GM21619 (cell line): ENCODE measurements around the gene LRP1B.
"Not testable (repeated sequence)": the region's sequence is repeated elsewhere in the genome, so short reads cannot be mapped to it uniquely, and the experiment has no call there.

ENCODE experiments used
- ATAC-seq: cut with Tn5 transposase; IDR thresholded peaks from one replicate; pipeline ENCODE4 v1.9.1; 2021; ENCODE audit not compliant: unreplicated experiment

The LRP1B gene

GRCh38 chr2:141906678-141907077 lies 224.1 kb downstream of the LRP1B start:
- no peak for ATAC-seq

GRCh38 chr2:141900826-141901225 lies 230.0 kb downstream of the LRP1B start:
- ATAC-seq: no peak

- ATAC-seq: no peak
Observed at GRCh38 chr2:141899740-141900139, 231.1 kb downstream of the LRP1B start.

DNA sequence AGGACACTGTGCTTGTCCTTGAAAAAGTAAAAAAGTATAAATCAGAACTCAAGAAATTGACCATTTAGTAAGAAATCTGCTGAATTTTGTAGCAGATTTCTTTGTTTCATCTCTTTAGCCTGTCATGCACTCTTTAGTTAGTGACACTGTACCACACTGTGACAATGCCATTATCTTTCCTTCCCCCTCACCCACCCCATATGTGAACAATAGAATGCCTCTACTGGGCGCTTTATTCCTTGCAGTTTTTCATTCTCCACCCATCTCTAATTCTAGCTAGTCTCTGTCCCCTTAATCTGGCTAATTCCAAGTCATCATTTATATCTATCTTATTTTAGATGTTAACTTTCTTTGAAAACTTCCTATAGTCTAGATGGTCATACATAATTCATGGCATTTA lies 241.0 kb downstream of the LRP1B start:
- ATAC-seq: no peak

DNA sequence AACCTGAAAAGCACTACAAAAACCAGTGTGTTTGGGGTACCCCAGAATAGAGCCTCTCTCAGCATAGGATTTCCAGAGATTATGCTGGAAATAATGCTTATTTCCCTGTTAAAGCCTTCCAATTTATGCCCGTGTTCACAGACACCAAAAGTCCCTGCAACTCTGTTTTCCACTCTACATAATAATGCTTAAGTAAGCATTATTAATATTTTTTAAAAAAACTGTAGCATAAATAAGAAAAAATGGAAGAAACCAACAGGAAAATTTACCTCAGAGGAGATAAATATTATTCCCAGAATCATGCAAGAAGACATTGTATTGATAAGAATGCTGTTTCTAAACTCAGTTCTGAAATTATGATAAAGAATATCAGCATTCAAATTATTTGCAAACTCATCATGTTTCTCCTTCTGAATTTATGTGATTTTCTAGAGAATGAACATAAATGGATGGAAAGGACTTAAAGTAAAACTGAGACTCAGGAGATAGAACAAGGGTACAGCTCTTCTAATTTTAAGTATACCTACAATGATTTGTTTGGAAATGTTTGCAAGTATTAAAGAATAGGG lies 241.7 kb downstream of the LRP1B start:
- no peak for ATAC-seq

- no peak for ATAC-seq
Observed at GRCh38 chr2:141887363-141887762, 243.5 kb downstream of the LRP1B start.

- ATAC-seq: no peak
Observed at GRCh38 chr2:141878016-141878415, 252.8 kb downstream of the LRP1B start.

GRCh38 chr2:141871913-141872634 lies 258.7 kb downstream of the LRP1B start:
- ATAC-seq: no peak

GRCh38 chr2:141869572-141869971 lies 261.2 kb downstream of the LRP1B start:
- no peak for ATAC-seq

DNA sequence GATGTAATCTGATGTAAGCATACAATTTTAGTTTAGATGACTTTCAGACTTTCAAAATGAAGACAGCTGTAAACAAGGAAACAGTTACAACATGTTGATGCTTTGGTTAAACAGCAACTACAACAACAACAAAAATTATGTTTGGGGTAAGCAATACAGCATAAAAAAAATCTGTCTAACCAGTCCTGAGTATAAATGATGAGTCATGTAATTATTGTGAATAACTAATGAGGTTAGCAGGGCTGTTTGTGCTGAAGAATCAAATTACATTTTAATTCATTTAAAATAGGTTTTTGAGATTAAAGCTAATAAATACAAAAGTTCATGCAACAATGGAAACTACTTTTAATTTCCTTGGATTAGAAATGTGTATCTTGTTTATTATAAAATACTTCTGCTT lies 266.9 kb downstream of the LRP1B start:
- no peak for ATAC-seq

DNA sequence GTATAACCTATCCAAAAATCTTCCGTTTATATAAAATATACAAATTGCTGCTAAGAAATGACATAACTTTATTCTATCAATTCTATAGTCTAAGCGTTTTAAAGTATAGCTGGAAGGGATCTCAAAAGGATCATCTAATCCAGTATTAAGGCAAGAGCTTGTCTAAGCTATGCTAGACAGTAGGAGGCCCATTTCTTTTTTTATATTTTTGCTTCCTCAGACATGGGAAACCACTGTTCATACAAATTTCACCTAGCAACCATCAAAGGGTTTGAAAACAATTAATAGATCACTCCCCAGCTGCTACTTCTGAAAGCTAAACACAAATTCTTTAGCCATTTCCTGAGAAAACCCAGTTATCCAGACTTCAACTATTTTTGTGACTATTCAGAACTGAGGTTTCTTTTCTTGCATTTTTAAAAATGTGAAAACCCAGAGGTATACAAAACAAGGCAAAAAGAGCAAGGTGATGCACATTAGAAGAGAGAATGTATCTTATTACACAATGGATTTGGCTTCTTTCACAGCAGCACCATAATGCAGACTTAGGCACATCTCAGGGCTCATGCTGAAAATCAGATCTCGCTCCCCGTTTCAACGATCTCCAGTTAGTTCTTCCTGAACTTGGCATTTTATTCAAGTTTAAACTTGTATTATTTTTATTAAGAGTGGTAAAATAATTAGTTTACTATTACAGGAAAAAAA lies 274.4 kb downstream of the LRP1B start:
- no peak for ATAC-seq

DNA sequence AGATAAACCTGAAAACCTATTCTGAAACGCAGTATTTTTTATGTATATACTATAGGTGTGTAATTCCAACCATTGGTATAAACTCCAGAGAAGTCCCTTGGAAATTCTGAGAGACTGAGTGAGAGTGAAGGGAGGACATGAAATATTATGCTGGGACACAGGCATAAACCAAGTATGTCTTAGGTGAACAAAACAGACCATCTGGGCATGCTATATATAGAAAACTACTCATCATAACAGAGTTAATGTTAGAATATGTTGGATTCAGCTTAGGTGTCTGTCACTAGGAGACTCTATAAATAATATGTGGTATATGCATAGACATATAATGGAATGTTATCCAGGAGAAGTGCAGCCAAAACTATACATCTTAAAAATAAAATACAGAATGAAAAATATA lies 282.6 kb downstream of the LRP1B start:
- ATAC-seq: no peak

DNA sequence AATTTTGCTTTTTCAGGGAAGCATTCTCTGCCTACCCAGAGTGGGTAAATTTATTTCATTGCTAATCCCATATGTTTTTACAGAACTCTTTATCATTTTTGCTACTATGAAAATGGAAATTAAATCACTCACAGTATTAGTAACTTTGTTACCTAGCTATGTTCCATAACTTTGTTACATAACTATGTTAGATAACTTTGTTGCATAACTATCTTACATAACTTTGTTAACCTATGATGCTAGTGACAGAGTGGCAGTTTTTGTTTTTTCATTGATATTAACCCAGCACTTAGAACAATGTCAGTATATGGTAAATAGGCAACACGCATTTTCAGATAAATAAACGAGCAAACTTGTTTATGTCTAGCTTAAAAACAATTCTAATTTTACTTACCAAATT lies 286.6 kb downstream of the LRP1B start:
- no peak for ATAC-seq

- ATAC-seq: no peak
Observed at GRCh38 chr2:141835103-141835502, 295.7 kb downstream of the LRP1B start.

- ATAC-seq: no peak
Observed at GRCh38 chr2:141828761-141829160, 302.1 kb downstream of the LRP1B start.

GRCh38 chr2:141824790-141825189 lies 306.0 kb downstream of the LRP1B start:
- ATAC-seq: no peak

DNA sequence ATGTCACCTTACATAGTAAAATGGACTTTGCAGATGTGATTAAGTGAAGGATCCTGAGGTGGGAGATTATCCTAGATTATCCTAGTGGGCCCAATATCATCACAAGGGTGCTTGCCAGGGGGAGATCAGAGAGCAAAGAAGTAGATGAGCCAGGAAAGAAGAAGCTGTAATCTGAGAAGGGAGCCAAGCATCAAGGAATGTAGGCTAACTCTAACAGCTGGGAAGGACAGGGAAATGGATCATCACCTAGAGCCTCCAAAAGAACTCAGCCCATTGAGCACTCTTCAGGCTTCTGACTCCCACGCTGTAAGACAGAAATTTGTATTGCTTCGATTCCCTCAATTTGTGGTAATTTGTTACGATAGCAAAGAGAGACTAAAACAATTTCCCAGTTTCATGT lies 309.9 kb downstream of the LRP1B start:
- no peak for ATAC-seq

GRCh38 chr2:141815320-141815719 lies 315.5 kb downstream of the LRP1B start:
- ATAC-seq: not testable (repeated sequence)

DNA sequence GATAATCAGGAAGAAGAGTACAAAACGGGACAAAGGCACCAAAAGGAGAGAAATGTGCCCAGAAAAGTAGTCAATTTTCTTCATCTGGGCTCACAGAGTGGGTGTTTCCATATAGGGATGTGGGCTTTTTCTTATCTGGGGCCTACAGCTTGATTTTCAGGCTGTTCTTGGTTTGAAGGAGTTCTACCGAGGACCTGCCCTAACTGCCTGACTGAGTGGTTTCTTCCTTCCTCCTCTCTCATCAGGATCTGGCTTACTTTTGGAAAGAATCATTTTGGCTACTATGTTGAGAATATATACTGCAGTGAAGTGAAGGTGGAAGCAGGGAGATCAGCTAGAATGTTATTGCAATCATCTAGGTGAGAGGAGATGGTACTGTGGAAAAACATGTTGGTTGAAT lies 316.7 kb downstream of the LRP1B start:
- ATAC-seq: no peak

GRCh38 chr2:141810148-141810547 lies 320.7 kb downstream of the LRP1B start:
- no peak for ATAC-seq

DNA sequence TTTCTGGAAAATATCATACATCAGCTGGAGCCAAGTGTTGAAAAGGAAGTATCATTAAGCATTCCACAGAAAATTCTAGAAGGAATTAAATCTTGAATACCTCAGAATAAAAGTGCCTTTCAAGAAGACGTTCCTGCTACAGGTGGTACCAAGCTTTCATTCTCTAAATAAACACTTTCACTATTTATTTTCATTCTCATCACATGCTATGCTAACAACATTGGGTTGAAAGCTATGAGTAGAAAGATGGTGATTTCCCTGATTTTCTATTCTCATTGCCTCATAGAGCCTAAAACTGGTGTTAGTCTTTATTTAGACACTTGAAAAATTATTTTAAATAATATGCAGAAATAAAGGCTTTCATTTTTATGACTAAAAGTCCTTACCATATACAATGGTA lies 324.7 kb downstream of the LRP1B start:
- no peak for ATAC-seq

DNA sequence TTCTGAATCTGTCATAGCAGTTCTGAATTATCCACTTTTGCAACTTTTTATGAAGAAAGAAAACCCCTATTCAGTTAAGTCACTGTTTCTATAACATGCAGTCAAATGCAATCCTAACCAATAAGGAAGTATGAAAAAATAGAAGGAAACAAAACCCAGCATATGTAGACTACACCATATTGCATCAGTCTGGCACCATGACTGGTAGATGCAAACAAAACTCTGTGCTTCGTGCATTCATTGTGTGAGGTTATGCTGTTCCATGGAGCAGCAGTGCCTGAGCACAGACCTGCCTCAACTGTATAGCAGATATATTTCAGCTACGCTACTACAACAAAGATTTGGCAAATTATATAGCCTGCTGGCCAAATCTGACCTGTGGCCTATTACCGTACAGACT lies 325.5 kb downstream of the LRP1B start:
- ATAC-seq: no peak
